Heart left ventricle (tissue), 16 donors: ENCODE data around the gene CALR3. TPM values are rescaled to one million over a fixed set of nuclear protein-coding genes. Genes with fewer than 3 reads are reported as not detected.

Experiments used
- ATAC-seq, 4 donors: fragments of 200-7000 bp; cut with Tn5 transposase; one replicate each; pipeline ENCODE4 v1.9.1; 2020 to 2022; ENCODE audit warnings: moderate library complexity in 4 of 4, mild to moderate bottlenecking in 3 of 4, moderate number of reproducible peaks in 1 of 4
- DNase-seq, 5 donors: peaks; one replicate each; pipeline ENCODE4 v3.0.0-alpha.2; 2020
- H3K27ac ChIP-seq, 12 donors: fragments of 200-600 bp; sonication (generic) in 4 of 12; one replicate each; pipeline versions ENCODE4 v1.5.0 to v1.8.0; 2016 to 2022; ENCODE audit warnings: mild to moderate bottlenecking in 2 of 12
- H3K27me3 ChIP-seq, 9 donors: fragments of 200-600 bp; sonication (generic) in 2 of 9; one replicate each; pipeline versions ENCODE4 v1.5.1 to v1.8.0; 2016 to 2022; ENCODE audit warnings: mild to moderate bottlenecking in 3 of 9
- H3K36me3 ChIP-seq, 9 donors: fragments of 200-600 bp; sonication (generic) in 2 of 9; one replicate each; pipeline versions ENCODE4 v1.5.0 to v1.8.0; 2018 to 2022; ENCODE audit warnings: mild to moderate bottlenecking in 2 of 9
- H3K4me1 ChIP-seq, 12 donors: fragments of 200-600 bp; sonication (generic) in 4 of 12; one replicate each; pipeline versions ENCODE4 v1.5.0 to v1.8.0; 2016 to 2022; ENCODE audit warnings: mild to moderate bottlenecking in 3 of 12
- H3K4me3 ChIP-seq, 12 donors: fragments of 200-600 bp; sonication (generic) in 4 of 12; one replicate each; pipeline versions ENCODE4 v1.5.0 to v1.8.0; 2017 to 2022; ENCODE audit warnings: mild to moderate bottlenecking in 9 of 12, moderate library complexity in 4 of 12
- H3K9me3 ChIP-seq, 12 donors: fragments of 200-600 bp; sonication (generic) in 4 of 12; one replicate each; pipeline versions ENCODE4 v1.5.0 to v1.8.0; 2016 to 2022; ENCODE audit warnings: mild to moderate bottlenecking in 1 of 12
- POLR2A ChIP-seq, 2 donors: fragments of 450-650 bp; IDR thresholded peaks; one replicate each; pipeline ENCODE4 v1.6.1; 2017; ENCODE audit warnings: antibody characterized with exemption in 2 of 2, mild to moderate bottlenecking in 2 of 2, moderate library complexity in 2 of 2
- WGBS, 4 donors: extraction: QIAGEN DNeasy Blood & Tissue Kit in 2 of 4; methylation state at CpG; one replicate each; pipeline versions ENCODE4 v1.1.5 to v1.1.7; 2013 to 2018; 5-methylcytosine and 5-hydroxymethylcytosine counted together
- intact Hi-C, 10 donors: fragments of 100-400 bp; cut with DNase I; formaldehyde crosslinking; loops; one replicate each; pipeline versions ENCODE4 v1.11.1 to v1.14.2; 2022
- polyA plus RNA-seq, 2 donors: library from polyadenylated mRNA; stranded (reverse); fragments of 200-250 nt; gene quantifications; one replicate each; pipeline ENCODE4 v1.2.3, GENCODE V29; 2013
- total RNA-seq, 9 donors: library from RNA; depleted of rRNA in 2 of 9; stranded (reverse); fragments of >200 nt in 2 of 9; fragmentation: NEBNext Ultra II Directional in 3 of 9; extraction: Animal tissue kit (Norgen Biotek cat#: 25700) in 3 of 9; gene quantifications; one replicate each; pipeline versions ENCODE4 v1.1.0 to v1.2.4, GENCODE V29; 2016 to 2023
- TF ChIP-seq, protein P1 (sequence below), 12 donors: fragments of 200-600 bp; sonication (generic) in 4 of 12; IDR thresholded peaks; one replicate each; pipeline versions ENCODE4 v1.5.0 to v1.8.0; 2018 to 2022; ENCODE audit warnings: antibody characterized with exemption in 12 of 12, mild to moderate bottlenecking in 5 of 12
- donor health status: ischemic (EF 13 %, LVEDD 7.1; RV severe dilation, severe dysfunction).
- donor health status: healthy with polysubstance abuse.
- donor health status: DM: no; HTN: yes; CAD: no.
- donor health status: DM: no; HTN: no; CAD: no.
- donor health status: ischemic (EF 25% LVEDD 6.9; RV normal size, moderate dysfunction).
- donor health status: ischemic (EF 25% LVEDD 5.7; RV mildly dilated, moderate dysfunction).
- donor health status: healthy.
- donor health status: DM: yes; HTN: yes; CAD: no.
- donor health status: ischemic (EF 35%, LVEDD 5.7; RV mildly dilated, moderate dysfunction).
- donor health status: nonischemic (EF 11% LVEDD 7.7; RV severe dilation, severe dysfunction).
- donor health status: DM: yes; HTN: yes; CAD: no.
- donor health status: PGD.
- donor health status: ischemic (EF 29% LVEDD 5.4; RV normal size, mild dysfunction).
- donor health status: nonischemic (EF 23%, LVEDD 6.1; RV moderate dilation, normal function).

CALR3 gene
- total and polyA plus RNA-seq, 11 donors: not detected

DNA sequence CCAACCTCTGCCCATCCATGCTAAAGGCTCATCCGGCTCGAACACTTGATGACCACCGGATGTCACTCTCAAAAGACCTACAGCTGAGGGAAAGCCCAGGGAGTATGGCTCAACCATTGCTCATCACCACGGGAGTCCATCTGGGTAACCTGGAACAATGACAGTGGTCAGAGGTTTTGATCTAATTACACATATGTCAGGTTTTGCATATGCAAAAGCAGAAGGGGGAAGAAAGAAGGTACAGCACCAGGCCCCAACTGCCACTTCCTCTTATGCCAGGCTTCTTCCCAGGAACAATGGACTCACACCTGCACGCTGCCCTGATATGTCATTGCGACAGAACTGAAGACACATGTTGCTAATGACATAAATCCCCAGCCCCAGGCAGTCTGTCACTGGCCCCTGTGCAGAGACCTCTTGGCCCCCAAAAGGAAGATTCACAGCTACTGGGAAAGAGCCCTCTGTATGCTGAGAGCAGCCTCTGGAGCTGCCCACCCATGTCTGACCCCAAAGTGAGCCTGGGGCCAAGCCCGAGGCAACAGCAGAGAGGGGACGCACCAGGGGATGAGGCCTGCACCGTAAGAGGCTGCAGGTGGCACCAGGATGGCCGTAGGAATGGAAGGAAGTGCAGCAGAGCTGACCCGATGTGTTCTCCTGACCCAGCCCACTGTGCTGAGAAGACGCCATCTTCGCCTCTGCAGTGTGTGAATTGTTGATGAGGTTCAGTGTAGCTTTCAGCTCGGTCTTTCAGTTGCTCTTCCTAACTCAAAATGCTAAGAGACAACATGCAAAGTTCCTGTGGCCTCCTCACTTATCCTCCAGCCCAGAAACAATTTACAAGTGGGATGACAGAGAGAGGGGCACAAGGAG is 50.5 kb downstream of the CALR3 start:
- DNase-seq (peak in 1 of 5 donors; percentile 6), ATAC-seq (no peak)
- Histone ChIP-seq H3K27ac (peak overlapping the region in 11 of 12 donors; percentile 58 to 89 (median 75)), H3K4me3 (no peak overlapping the region), H3K4me1 (peaks cover 15 to 92% (median 64%) of the 10 kb centered on the region in 12 donors), H3K9me3 (no peaks in the 10 kb centered on the region), H3K27me3 (no peaks in the 10 kb centered on the region), H3K36me3 (peaks cover 0 to 13% (median 8%) of the 10 kb centered on the region in 9 donors)
- intact Hi-C loops: loop anchor here in 1 of 10 donors (10.0 kb wide), 1 partner anchor 49 kb away; the partner anchor contains the start of genes C19orf44 and CALR3
- WGBS, 4 donors: 70 to 83% (median 81%) methylated on average over 12 to 14 of the region's 14 CpGs
- TF ChIP-seq, protein P1, sequence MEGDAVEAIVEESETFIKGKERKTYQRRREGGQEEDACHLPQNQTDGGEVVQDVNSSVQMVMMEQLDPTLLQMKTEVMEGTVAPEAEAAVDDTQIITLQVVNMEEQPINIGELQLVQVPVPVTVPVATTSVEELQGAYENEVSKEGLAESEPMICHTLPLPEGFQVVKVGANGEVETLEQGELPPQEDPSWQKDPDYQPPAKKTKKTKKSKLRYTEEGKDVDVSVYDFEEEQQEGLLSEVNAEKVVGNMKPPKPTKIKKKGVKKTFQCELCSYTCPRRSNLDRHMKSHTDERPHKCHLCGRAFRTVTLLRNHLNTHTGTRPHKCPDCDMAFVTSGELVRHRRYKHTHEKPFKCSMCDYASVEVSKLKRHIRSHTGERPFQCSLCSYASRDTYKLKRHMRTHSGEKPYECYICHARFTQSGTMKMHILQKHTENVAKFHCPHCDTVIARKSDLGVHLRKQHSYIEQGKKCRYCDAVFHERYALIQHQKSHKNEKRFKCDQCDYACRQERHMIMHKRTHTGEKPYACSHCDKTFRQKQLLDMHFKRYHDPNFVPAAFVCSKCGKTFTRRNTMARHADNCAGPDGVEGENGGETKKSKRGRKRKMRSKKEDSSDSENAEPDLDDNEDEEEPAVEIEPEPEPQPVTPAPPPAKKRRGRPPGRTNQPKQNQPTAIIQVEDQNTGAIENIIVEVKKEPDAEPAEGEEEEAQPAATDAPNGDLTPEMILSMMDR (IDR thresholded peaks at IDR 0.05): no peak
- TF ChIP-seq POLR2A (IDR thresholded peaks at IDR 0.05): no peak

- TF ChIP-seq, protein P1 (IDR thresholded peaks at IDR 0.05): no peak
- no peak for TF ChIP-seq POLR2A (IDR thresholded peaks at IDR 0.05)
- WGBS, 4 donors: 46 to 63% (median 55%) methylated on average over 2 of the region's 2 CpGs
- intact Hi-C loops: loop anchor here in 1 of 10 donors (10.0 kb wide), 1 partner anchor 51 kb away; the partner anchor contains the start of genes C19orf44 and CALR3
- ATAC-seq: no peak
- Histone ChIP-seq H3K4me1 (peaks cover 15 to 87% (median 60%) of the 10 kb centered on the region in 12 donors), H3K4me3 (no peak overlapping the region), H3K9me3 (no peaks in the 10 kb centered on the region), H3K27me3 (no peaks in the 10 kb centered on the region), H3K27ac (peak overlapping the region in 9 of 12 donors; percentile 57 to 89 (median 80)), H3K36me3 (peaks cover 0 to 22% (median 17%) of the 10 kb centered on the region in 9 donors)
- no peak for DNase-seq
Measured at GRCh38 chr19:16444269-16444600, 51.7 kb downstream of the CALR3 start.

GRCh38 chr19:16442386-16443276 is 53.3 kb downstream of the CALR3 start:
- ATAC-seq (peak; percentile 8 to 49 (median 38)), DNase-seq (peak in 4 of 5 donors; percentile 45 to 77 (median 66))
- intact Hi-C loops: loop anchor here in 1 of 10 donors (10.0 kb wide), 1 partner anchor 52 kb away; the partner anchor contains the start of genes C19orf44 and CALR3
- 22 to 39% (median 29%) methylated on average over 19 of the region's 19 CpGs for WGBS, 4 donors
- H3K4me3 ChIP-seq: no peak overlapping the region
- peaks cover 0 to 32% (median 27%) of the 10 kb centered on the region in 9 donors for H3K36me3 ChIP-seq
- no peaks in the 10 kb centered on the region for H3K9me3 ChIP-seq
- no peaks in the 10 kb centered on the region for H3K27me3 ChIP-seq
- H3K27ac ChIP-seq: peak overlapping the region in 11 of 12 donors; percentile 35 to 80 (median 64)
- TF ChIP-seq, protein P1 (IDR thresholded peaks at IDR 0.05): no peak
- TF ChIP-seq POLR2A (IDR thresholded peaks at IDR 0.05): no peak
- peaks cover 15 to 75% (median 56%) of the 10 kb centered on the region in 12 donors for H3K4me1 ChIP-seq
